ENCODE data around the gene ATXN10. TPM values are rescaled to one million over a fixed set of nuclear protein-coding genes. Genes with fewer than 3 reads are reported as not detected.

The ATXN10 gene
- total and polyA plus RNA-seq, 2 of the 8 experiments (the other 6 are each of a cell fraction or from before 2014, with no cell fraction given): 134 to 210 TPM

Small RNA genes within 50 kb of the gene (microRNA-seq; reads per million reads assigned to microRNA genes)
- 0.20 to 0.46 reads per million in 2 experiments for gene MIR4762 (ENCODE audit: borderline microRNAs expressed in 2 of 2, borderline number of aligned reads in 2 of 2, borderline replicate concordance in 1 of 2)

Small RNA genes within 50 kb of the gene (small RNA-seq; reads per million reads assigned to genes)
- gene MIR4762 (ENCODE audit: insufficient read depth) (7.4 reads per million, percentile 75 among the genes with 10 or more reads in this experiment), gene RNU6-1161P (ENCODE audit: insufficient read depth) (not detected)

Other genes with a start within 250 kb of the ATXN10 start
- gene FBLN1, start 169.0 kb upstream of the ATXN10 start, total RNA-seq (2021; fragmentation: NEBNext Ultra II Directional; extraction: Animal tissue kit (Norgen Biotek cat#: 25700)): 168 and 184 TPM in 2 replicates
- 159 and 233 TPM in 2 replicates for gene FBLN1, start 169.0 kb upstream of the ATXN10 start, polyA plus RNA-seq (2011; rRNA removed)

Data from H1 (cell line).